ENCODE data around the gene GPR137B.

Gene GPR137B

GRCh38 chr1:236204656-236205055 is 62.3 kb downstream of the GPR137B start:
- no peak for DNase-seq

- no peak for DNase-seq
Observed at GRCh38 chr1:236206548-236206947, 64.2 kb downstream of the GPR137B start.

- DNase-seq: no peak
Observed at GRCh38 chr1:236207121-236207520, 64.8 kb downstream of the GPR137B start.

- DNase-seq: no peak
Observed at GRCh38 chr1:236207569-236207968, 65.2 kb downstream of the GPR137B start.

GRCh38 chr1:236209185-236209584 is 66.8 kb downstream of the GPR137B start:
- no peak for DNase-seq

- DNase-seq: no peak
Observed at GRCh38 chr1:236209713-236210112, 67.4 kb downstream of the GPR137B start.

GRCh38 chr1:236211815-236212214 is 69.5 kb downstream of the GPR137B start:
- no peak for DNase-seq

GRCh38 chr1:236213534-236213933 is 71.2 kb downstream of the GPR137B start:
- no peak for DNase-seq

GRCh38 chr1:236214761-236215160 is 72.4 kb downstream of the GPR137B start:
- DNase-seq: no peak

GRCh38 chr1:236220473-236220872 is 78.1 kb downstream of the GPR137B start:
- no peak for DNase-seq

GRCh38 chr1:236222632-236223031 is 80.3 kb downstream of the GPR137B start:
- no peak for DNase-seq

- no peak for DNase-seq
Observed at GRCh38 chr1:236228411-236228810, 86.1 kb downstream of the GPR137B start.

GRCh38 chr1:236235116-236235515 is 92.8 kb downstream of the GPR137B start:
- no peak for DNase-seq

GRCh38 chr1:236239092-236239585 is 96.8 kb downstream of the GPR137B start:
- DNase-seq: no peak

- no peak for DNase-seq
Observed at GRCh38 chr1:236240675-236241074, 98.3 kb downstream of the GPR137B start.

- no peak for DNase-seq
Observed at GRCh38 chr1:236242568-236242967, 100.2 kb downstream of the GPR137B start.

- no peak for DNase-seq
Observed at GRCh38 chr1:236247286-236247685, 104.9 kb downstream of the GPR137B start.

- DNase-seq: no peak
Observed at GRCh38 chr1:236251587-236251986, 109.2 kb downstream of the GPR137B start.

GRCh38 chr1:236253119-236253518 is 110.8 kb downstream of the GPR137B start:
- DNase-seq: no peak

GRCh38 chr1:236253918-236254637 is 111.7 kb downstream of the GPR137B start:
- no peak for DNase-seq

- no peak for DNase-seq
Observed at GRCh38 chr1:236257216-236257615, 114.9 kb downstream of the GPR137B start.

GRCh38 chr1:236258114-236258622 is 115.8 kb downstream of the GPR137B start:
- no peak for DNase-seq
